Heart right ventricle (tissue), 16 donors: ENCODE measurements around the gene PARG. TPM values are rescaled to one million over a fixed set of nuclear protein-coding genes. Genes with fewer than 3 reads are reported as not detected.

Experiments
- ATAC-seq, 8 donors: fragments of 200-7000 bp; cut with Tn5 transposase; one replicate each; pipeline ENCODE4 v1.9.1; 2020; ENCODE audit warnings: mild to moderate bottlenecking in 8 of 8, moderate library complexity in 8 of 8, moderate number of reproducible peaks in 1 of 8
- DNase-seq, 2 donors: peaks; one replicate each; pipeline ENCODE4 v3.0.0-alpha.2; 2020
- H3K27ac ChIP-seq, 10 donors: fragments of 200-600 bp; sonication (generic) in 2 of 10; one replicate each; pipeline versions ENCODE4 v1.5.0 to v1.8.0; 2020 to 2022; ENCODE audit warnings: mild to moderate bottlenecking in 3 of 10
- H3K27me3 ChIP-seq, 7 donors: fragments of 200-600 bp; one replicate each; pipeline ENCODE4 v1.8.0; 2021 to 2022; ENCODE audit warnings: mild to moderate bottlenecking in 2 of 7
- H3K36me3 ChIP-seq, 9 donors: fragments of 200-600 bp; sonication (generic) in 1 of 9; one replicate each; pipeline versions ENCODE4 v1.5.0 to v1.8.0; 2020 to 2022; ENCODE audit warnings: mild to moderate bottlenecking in 2 of 9
- H3K4me1 ChIP-seq, 9 donors: fragments of 200-600 bp; sonication (generic) in 1 of 9; one replicate each; pipeline versions ENCODE4 v1.5.0 to v1.8.0; 2020 to 2022; ENCODE audit warnings: mild to moderate bottlenecking in 4 of 9
- H3K4me3 ChIP-seq, 10 donors: fragments of 200-600 bp; sonication (generic) in 2 of 10; one replicate each; pipeline versions ENCODE4 v1.5.0 to v1.8.0; 2020 to 2022; ENCODE audit warnings: mild to moderate bottlenecking in 7 of 10, moderate library complexity in 2 of 10
- H3K9me3 ChIP-seq, 11 donors: fragments of 200-600 bp in 10 of 11; sonication (generic) in 2 of 11; one replicate each; pipeline versions ENCODE4 v1.5.0 to v1.8.0; 2013 to 2022; ENCODE audit warnings: mild to moderate bottlenecking in 2 of 11, control low read depth in 1 of 11, moderate library complexity in 1 of 11
- WGBS, 2 donors: extraction: QIAGEN DNeasy Blood & Tissue Kit; methylation state at CpG; one replicate each; pipeline ENCODE4 v1.1.7; 2013; ENCODE audit warnings: inconsistent platforms in 1 of 2; 5-methylcytosine and 5-hydroxymethylcytosine counted together
- intact Hi-C, 10 donors: fragments of 100-400 bp; cut with DNase I; formaldehyde crosslinking; loops; one replicate each; pipeline versions ENCODE4 v1.11.1 to v1.14.2; 2022
- polyA plus RNA-seq, 2 donors: library from polyadenylated mRNA; stranded (reverse); fragments of 200-250 nt; gene quantifications; one replicate each; pipeline ENCODE4 v1.2.3, GENCODE V29; 2013
- total RNA-seq, 10 donors: library from RNA; stranded (reverse); fragmentation: NEBNext Ultra II Directional in 3 of 10; extraction: Animal tissue kit (Norgen Biotek cat#: 25700) in 3 of 10; gene quantifications; one replicate each; pipeline versions ENCODE4 v1.2.1 to v1.2.4, GENCODE V29; 2021 to 2023
- TF ChIP-seq, protein P1 (sequence below), 9 donors: fragments of 200-600 bp; sonication (generic) in 2 of 9; IDR thresholded peaks; one replicate each; pipeline versions ENCODE4 v1.5.0 to v1.8.0; 2021 to 2022; ENCODE audit warnings: antibody characterized with exemption in 9 of 9, mild to moderate bottlenecking in 5 of 9, moderate library complexity in 1 of 9
- donor health status: Arrhythmogenic right ventricular cardiomyopathy.
- donor health status: ischemic (EF 13 %, LVEDD 7.1; RV severe dilation, severe dysfunction).
- donor health status: healthy with polysubstance abuse.
- donor health status: DM: no; HTN: yes; CAD: no.
- donor health status: DM: no; HTN: no; CAD: no.
- donor health status: ischemic (EF 25% LVEDD 6.9; RV normal size, moderate dysfunction).
- donor health status: ischemic (EF 25% LVEDD 5.7; RV mildly dilated, moderate dysfunction).
- donor health status: healthy.
- donor health status: DM: yes; HTN: yes; CAD: no.
- donor health status: Ischemic cardiomyopathy.
- donor health status: ischemic (EF 35%, LVEDD 5.7; RV mildly dilated, moderate dysfunction).
- donor health status: nonischemic (EF 11% LVEDD 7.7; RV severe dilation, severe dysfunction).
- donor health status: DM: yes; HTN: yes; CAD: no.
- donor health status: PGD.
- donor health status: ischemic (EF 29% LVEDD 5.4; RV normal size, mild dysfunction).
- donor health status: nonischemic (EF 23%, LVEDD 6.1; RV moderate dilation, normal function).

Gene PARG
- total and polyA plus RNA-seq, 12 donors = 4.3 to 35.8 (median 27.6) TPM

- peak overlapping the region in 2 of 10 donors; percentile 1 to 5 for H3K4me3 ChIP-seq
- TF ChIP-seq, protein P1, sequence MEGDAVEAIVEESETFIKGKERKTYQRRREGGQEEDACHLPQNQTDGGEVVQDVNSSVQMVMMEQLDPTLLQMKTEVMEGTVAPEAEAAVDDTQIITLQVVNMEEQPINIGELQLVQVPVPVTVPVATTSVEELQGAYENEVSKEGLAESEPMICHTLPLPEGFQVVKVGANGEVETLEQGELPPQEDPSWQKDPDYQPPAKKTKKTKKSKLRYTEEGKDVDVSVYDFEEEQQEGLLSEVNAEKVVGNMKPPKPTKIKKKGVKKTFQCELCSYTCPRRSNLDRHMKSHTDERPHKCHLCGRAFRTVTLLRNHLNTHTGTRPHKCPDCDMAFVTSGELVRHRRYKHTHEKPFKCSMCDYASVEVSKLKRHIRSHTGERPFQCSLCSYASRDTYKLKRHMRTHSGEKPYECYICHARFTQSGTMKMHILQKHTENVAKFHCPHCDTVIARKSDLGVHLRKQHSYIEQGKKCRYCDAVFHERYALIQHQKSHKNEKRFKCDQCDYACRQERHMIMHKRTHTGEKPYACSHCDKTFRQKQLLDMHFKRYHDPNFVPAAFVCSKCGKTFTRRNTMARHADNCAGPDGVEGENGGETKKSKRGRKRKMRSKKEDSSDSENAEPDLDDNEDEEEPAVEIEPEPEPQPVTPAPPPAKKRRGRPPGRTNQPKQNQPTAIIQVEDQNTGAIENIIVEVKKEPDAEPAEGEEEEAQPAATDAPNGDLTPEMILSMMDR (IDR thresholded peaks at IDR 0.05) = no peak
- peaks cover 0 to 4% (median 0%) of the 10 kb centered on the region in 9 donors for H3K4me1 ChIP-seq
- H3K9me3 ChIP-seq = no peaks in the 10 kb centered on the region
- intact Hi-C loops = no loop called here
- no peaks in the 10 kb centered on the region for H3K27me3 ChIP-seq
- H3K27ac ChIP-seq = no peak overlapping the region
- no peak for ATAC-seq
- H3K36me3 ChIP-seq = peaks cover 0 to 79% (median 23%) of the 10 kb centered on the region in 9 donors
- 73 to 78% methylated on average over 11 of the region's 11 CpGs for WGBS, 2 donors
- no peak for DNase-seq
Measured at GRCh38 chr10:49841615-49842332, 100.1 kb downstream of the PARG start.

DNA sequence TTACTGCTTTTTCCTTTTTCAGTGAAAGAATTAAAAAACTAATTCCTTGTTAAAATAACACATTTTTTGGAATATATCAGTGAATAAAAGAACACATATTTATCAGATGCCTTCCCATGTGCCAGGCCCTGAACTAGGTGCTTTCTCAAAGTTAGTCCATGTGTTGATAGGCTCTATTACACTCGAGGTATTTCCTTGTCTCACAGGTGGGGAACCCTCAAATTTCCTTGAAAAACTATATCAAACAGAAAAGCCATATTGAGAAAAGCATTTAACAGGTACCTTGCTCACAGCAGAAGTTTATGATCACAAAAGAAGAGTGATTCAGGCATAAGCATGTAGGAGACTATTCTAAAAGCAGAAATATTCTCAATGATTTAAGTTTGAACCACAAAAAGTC lies 104.1 kb downstream of the PARG start:
- DNase-seq = no peak
- Histone ChIP-seq H3K9me3 (no peaks in the 10 kb centered on the region), H3K36me3 (peaks cover 0 to 85% (median 23%) of the 10 kb centered on the region in 9 donors), H3K27ac (no peak overlapping the region), H3K27me3 (no peaks in the 10 kb centered on the region), H3K4me3 (no peak overlapping the region), H3K4me1 (peaks cover 0 to 4% (median 0%) of the 10 kb centered on the region in 9 donors)
- no peak for ATAC-seq
- intact Hi-C loops = no loop called here
- 89 to 92% methylated on average over 1 of the region's 1 CpG for WGBS, 2 donors
- TF ChIP-seq, protein P1 (IDR thresholded peaks at IDR 0.05) = no peak

GRCh38 chr10:49837051-49837478 lies 104.8 kb downstream of the PARG start:
- no peak for DNase-seq
- TF ChIP-seq, protein P1 (IDR thresholded peaks at IDR 0.05) = no peak
- Histone ChIP-seq H3K9me3 (no peaks in the 10 kb centered on the region), H3K4me1 (peaks cover 0 to 4% (median 0%) of the 10 kb centered on the region in 9 donors), H3K4me3 (no peak overlapping the region), H3K27me3 (no peaks in the 10 kb centered on the region), H3K27ac (no peak overlapping the region), H3K36me3 (peaks cover 0 to 85% (median 21%) of the 10 kb centered on the region in 9 donors)
- no peak for ATAC-seq
- 85 to 95% methylated on average over 5 of the region's 5 CpGs for WGBS, 2 donors
- intact Hi-C loops = no loop called here

DNA sequence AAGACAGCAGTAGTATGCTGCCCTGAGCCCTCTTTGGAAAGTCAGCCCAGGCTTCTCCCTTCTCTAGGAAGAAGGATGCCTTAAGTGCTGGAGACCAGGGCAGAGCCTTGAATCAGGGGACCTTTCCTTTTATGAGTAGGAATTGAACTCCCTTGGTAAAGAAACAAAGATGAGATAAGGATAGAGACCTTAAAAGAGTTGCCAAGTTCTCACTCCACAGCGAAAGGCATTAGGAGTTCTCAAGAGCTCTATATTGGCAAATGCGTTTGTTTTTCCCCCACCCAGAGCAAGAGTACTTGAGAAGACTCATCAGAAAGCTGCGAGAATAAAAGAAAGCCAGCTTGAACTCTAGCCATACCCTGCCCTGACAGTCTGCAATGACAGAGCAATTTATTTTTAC lies 106.9 kb downstream of the PARG start:
- TF ChIP-seq, protein P1 (IDR thresholded peaks at IDR 0.05) = no peak
- no peak overlapping the region for H3K4me3 ChIP-seq
- intact Hi-C loops = no loop called here
- WGBS, 2 donors = 93 to 94% methylated on average over 3 of the region's 3 CpGs
- ATAC-seq (no peak), DNase-seq (no peak)
- H3K27ac ChIP-seq = no peak overlapping the region
- no peaks in the 10 kb centered on the region for H3K9me3 ChIP-seq
- H3K36me3 ChIP-seq = peaks cover 0 to 83% (median 10%) of the 10 kb centered on the region in 9 donors
- H3K27me3 ChIP-seq = no peaks in the 10 kb centered on the region
- no peaks in the 10 kb centered on the region for H3K4me1 ChIP-seq
